HepG2 (cell line): Measurements from ENCODE around the gene OR2K2. TPM values are rescaled to one million over a fixed set of nuclear protein-coding genes. Genes with fewer than 3 reads are reported as not detected.

Source experiments
- ARHGAP35 ChIP-seq: sonication (generic); formaldehyde crosslinking; IDR thresholded peaks from 2 replicates; pipeline ENCODE4 v1.9.0; 2022; ENCODE audit warnings: mild to moderate bottlenecking, inconsistent platforms, moderate library complexity, missing genetic modification reagents, borderline replicate concordance
- ARNTL ChIP-seq: sonication (generic); formaldehyde crosslinking; IDR thresholded peaks from 2 replicates; pipeline ENCODE4 v1.4.0; 2020; ENCODE audit warnings: mild to moderate bottlenecking, missing genetic modification reagents
- CENPT ChIP-seq: sonication (generic); formaldehyde crosslinking; IDR thresholded peaks from 2 replicates; pipeline ENCODE4 v1.8.0; 2022; ENCODE audit warnings: low read depth, mild to moderate bottlenecking, moderate library complexity, missing genetic modification reagents
- CHD2 ChIP-seq: IDR thresholded peaks from 2 replicates; pipeline ENCODE4 v1.6.1; 2011; ENCODE audit warnings: low read depth, low read length, improper control_type of control experiment
- DPF2 ChIP-seq: sonication (generic); formaldehyde crosslinking; IDR thresholded peaks from 2 replicates; pipeline ENCODE4 v1.4.0; 2020; ENCODE audit warnings: mild to moderate bottlenecking, low read depth, missing genetic modification reagents, borderline replicate concordance
- HDAC2 ChIP-seq: sonication (generic); formaldehyde crosslinking; IDR thresholded peaks from 2 replicates; pipeline ENCODE4 v1.4.0; 2020; ENCODE audit warnings: missing genetic modification reagents
- HHEX ChIP-seq: IDR thresholded peaks from 2 replicates; pipeline ENCODE4 v1.6.1; 2016; ENCODE audit warnings: control low read depth
- HOXA5 ChIP-seq: sonication (generic); formaldehyde crosslinking; IDR thresholded peaks from 2 replicates; pipeline ENCODE4 v1.4.0; 2020; ENCODE audit warnings: missing genetic modification reagents
- MBD4 ChIP-seq: IDR thresholded peaks from 2 replicates; pipeline ENCODE4 v1.6.1; 2012; ENCODE audit warnings: low read length, inconsistent platforms, borderline replicate concordance
- MIXL1 ChIP-seq: IDR thresholded peaks from 2 replicates; pipeline ENCODE4 v1.6.1; 2016
- MTA1 ChIP-seq: sonication (generic); formaldehyde crosslinking; IDR thresholded peaks from 2 replicates; pipeline ENCODE4 v1.4.0; 2020; ENCODE audit warnings: missing genetic modification reagents, mild to moderate bottlenecking, borderline replicate concordance
- NKX3-1 ChIP-seq: sonication (generic); formaldehyde crosslinking; IDR thresholded peaks from 2 replicates; pipeline ENCODE4 v1.5.0; 2020; ENCODE audit warnings: missing genetic modification reagents
- NR2F2 ChIP-seq: IDR thresholded peaks from 2 replicates; pipeline ENCODE4 v1.6.1; 2012; ENCODE audit warnings: low read depth, inconsistent platforms, borderline replicate concordance
- ONECUT2 ChIP-seq: sonication (generic); formaldehyde crosslinking; IDR thresholded peaks from 2 replicates; pipeline ENCODE4 v1.4.0; 2020; ENCODE audit warnings: missing genetic modification reagents
- PPARG ChIP-seq: conservative IDR thresholded peaks from 2 replicates; pipeline ENCODE4 v1.6.1; 2016; ENCODE audit warnings: missing biosample characterization, missing genetic modification reagents
- TOPORS ChIP-seq: sonication (generic); formaldehyde crosslinking; IDR thresholded peaks from 2 replicates; pipeline ENCODE4 v1.8.0; 2023; ENCODE audit warnings: mild to moderate bottlenecking, missing genetic modification reagents
- ZBTB21 ChIP-seq: sonication (generic); formaldehyde crosslinking; IDR thresholded peaks from 2 replicates; pipeline ENCODE4 v1.4.0; 2020; ENCODE audit warnings: missing genetic modification reagents
- ZFP90 ChIP-seq: sonication (generic); formaldehyde crosslinking; IDR thresholded peaks from 2 replicates; pipeline ENCODE4 v1.8.0; 2022; ENCODE audit warnings: missing genetic modification reagents, mild to moderate bottlenecking, inconsistent platforms, borderline replicate concordance
- ZNF34 ChIP-seq: sonication (generic); formaldehyde crosslinking; IDR thresholded peaks from 2 replicates; pipeline ENCODE4 v1.4.0; 2020; ENCODE audit warnings: mild to moderate bottlenecking, missing genetic modification reagents, borderline replicate concordance
- ZNF558 ChIP-seq: sonication (generic); formaldehyde crosslinking; IDR thresholded peaks from 2 replicates; pipeline ENCODE4 v1.9.0; 2022; ENCODE audit warnings: mild to moderate bottlenecking, missing genetic modification reagents, borderline replicate concordance
- ZNF749 ChIP-seq: sonication (generic); formaldehyde crosslinking; IDR thresholded peaks from 2 replicates; pipeline ENCODE4 v1.8.0; 2022; ENCODE audit warnings: mild to moderate bottlenecking, missing genetic modification reagents, moderate library complexity, borderline replicate concordance
- polyA plus RNA-seq, 8 experiments: library from polyadenylated mRNA; depleted of rRNA in 3 of 8; stranded (reverse) in 7 of 8; unstranded in 1 of 8; fragments of >200 nt; fragmentation: Illumina TruSeq in 4 of 8; extraction: Trizol in 4 of 8; gene quantifications; 2 replicates each; pipeline versions ENCODE4 v1.2.1 to v1.2.3, GENCODE V29; 2011 to 2016; ENCODE audit warnings: low read depth in 4 of 8, missing spikeins in 1 of 8, mixed read lengths in 1 of 8; ENCODE audit not compliant: insufficient read depth in 1 of 8
- total RNA-seq, 5 experiments: library from RNA; depleted of rRNA; stranded (reverse); fragments of >200 nt; fragmentation: Illumina TruSeq; extraction: Trizol; gene quantifications; 2 replicates each; pipeline ENCODE4 v1.2.3, GENCODE V29; 2016; ENCODE audit warnings: low read depth in 1 of 5
- TF ChIP-seq, protein P1 (sequence below): IDR thresholded peaks from 2 replicates; pipeline ENCODE4 v1.6.1; 2016; ENCODE audit warnings: missing compliant biosample characterization, missing genetic modification reagents, borderline replicate concordance
- TF ChIP-seq, protein P2 (sequence below): sonication (generic); formaldehyde crosslinking; IDR thresholded peaks from 2 replicates; pipeline ENCODE4 v1.4.0; 2020; ENCODE audit warnings: mild to moderate bottlenecking, missing genetic modification reagents, borderline replicate concordance
- TF ChIP-seq, protein P3 (sequence below): IDR thresholded peaks from 2 replicates; pipeline ENCODE4 v1.6.1; 2016; ENCODE audit warnings: control low read depth
- TF ChIP-seq, protein P4 (sequence below): IDR thresholded peaks from 2 replicates; pipeline ENCODE4 v1.6.1; 2018; ENCODE audit warnings: missing genetic modification reagents
- TF ChIP-seq, protein P5 (sequence below): IDR thresholded peaks from 2 replicates; pipeline ENCODE4 v1.6.1; 2012; ENCODE audit warnings: low read depth, low read length, improper control_type of control experiment

OR2K2 gene
- total and polyA plus RNA-seq, 2 of the 13 experiments (the other 11 are each of a cell fraction or from before 2014, with no cell fraction given) = not detected

DNA sequence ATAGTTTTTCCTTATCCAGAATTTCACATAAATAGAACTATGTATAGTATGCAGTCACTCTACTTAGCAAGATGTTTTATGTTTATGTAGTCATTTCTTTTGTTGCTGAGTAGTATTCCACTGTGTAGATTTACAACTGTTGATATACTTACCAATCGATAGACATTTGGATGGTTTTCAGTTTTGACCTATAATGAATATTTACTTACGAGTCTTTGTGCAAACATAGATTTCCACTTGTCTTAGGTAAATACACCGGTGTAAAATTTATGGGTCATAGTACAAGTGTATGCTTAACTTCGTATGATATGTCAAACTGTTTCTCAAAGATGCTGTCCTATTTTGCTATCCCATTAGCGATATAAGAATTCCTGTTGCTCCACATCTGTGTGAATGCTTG, 19.7 kb upstream of the OR2K2 start (continued):
- TF ChIP-seq ZNF34 (CRISPR knock-in tag) (no peak), NKX3-1 (CRISPR knock-in tag) (peak; percentile 84; the same call in 1 of the 2 replicates), CHD2 (no peak), DPF2 (CRISPR knock-in tag) (peak; percentile 48; the same call in 1 of the 2 replicates), ZNF558 (CRISPR knock-in tag) (no peak; the same call in 1 of the 2 replicates), NR2F2 (peak; percentile 97), ZFP90 (CRISPR knock-in tag) (no peak), ONECUT2 (CRISPR knock-in tag) (peak; percentile 99), ZBTB21 (no peak), ARNTL (CRISPR knock-in tag) (no peak), HOXA5 (CRISPR knock-in tag) (peak; percentile 55; the same call in 1 of the 2 replicates), MTA1 (CRISPR knock-in tag) (no peak), ARHGAP35 (CRISPR knock-in tag) (no peak), HHEX (CRISPR knock-in tag) (peak; percentile 98), MBD4 (peak; percentile 58; the same call in 1 of the 2 replicates), PPARG (CRISPR knock-in tag) (peak; percentile 93), TOPORS (CRISPR knock-in tag) (no peak), MIXL1 (peak; percentile 98), HDAC2 (CRISPR knock-in tag) (peak; percentile 98), ZNF749 (CRISPR knock-in tag) (no peak), CENPT (no peak)
- TF ChIP-seq, protein P1, sequence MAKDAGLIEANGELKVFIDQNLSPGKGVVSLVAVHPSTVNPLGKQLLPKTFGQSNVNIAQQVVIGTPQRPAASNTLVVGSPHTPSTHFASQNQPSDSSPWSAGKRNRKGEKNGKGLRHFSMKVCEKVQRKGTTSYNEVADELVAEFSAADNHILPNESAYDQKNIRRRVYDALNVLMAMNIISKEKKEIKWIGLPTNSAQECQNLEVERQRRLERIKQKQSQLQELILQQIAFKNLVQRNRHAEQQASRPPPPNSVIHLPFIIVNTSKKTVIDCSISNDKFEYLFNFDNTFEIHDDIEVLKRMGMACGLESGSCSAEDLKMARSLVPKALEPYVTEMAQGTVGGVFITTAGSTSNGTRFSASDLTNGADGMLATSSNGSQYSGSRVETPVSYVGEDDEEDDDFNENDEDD (CRISPR knock-in tag) = no peak
- TF ChIP-seq, protein P2, sequence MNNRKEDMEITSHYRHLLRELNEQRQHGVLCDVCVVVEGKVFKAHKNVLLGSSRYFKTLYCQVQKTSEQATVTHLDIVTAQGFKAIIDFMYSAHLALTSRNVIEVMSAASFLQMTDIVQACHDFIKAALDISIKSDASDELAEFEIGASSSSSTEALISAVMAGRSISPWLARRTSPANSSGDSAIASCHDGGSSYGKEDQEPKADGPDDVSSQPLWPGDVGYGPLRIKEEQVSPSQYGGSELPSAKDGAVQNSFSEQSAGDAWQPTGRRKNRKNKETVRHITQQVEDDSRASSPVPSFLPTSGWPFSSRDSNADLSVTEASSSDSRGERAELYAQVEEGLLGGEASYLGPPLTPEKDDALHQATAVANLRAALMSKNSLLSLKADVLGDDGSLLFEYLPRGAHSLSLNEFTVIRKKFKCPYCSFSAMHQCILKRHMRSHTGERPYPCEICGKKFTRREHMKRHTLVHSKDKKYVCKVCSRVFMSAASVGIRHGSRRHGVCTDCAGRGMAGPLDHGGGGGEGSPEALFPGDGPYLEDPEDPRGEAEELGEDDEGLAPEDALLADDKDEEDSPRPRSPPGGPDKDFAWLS (CRISPR knock-in tag) = no peak
- TF ChIP-seq, protein P3, sequence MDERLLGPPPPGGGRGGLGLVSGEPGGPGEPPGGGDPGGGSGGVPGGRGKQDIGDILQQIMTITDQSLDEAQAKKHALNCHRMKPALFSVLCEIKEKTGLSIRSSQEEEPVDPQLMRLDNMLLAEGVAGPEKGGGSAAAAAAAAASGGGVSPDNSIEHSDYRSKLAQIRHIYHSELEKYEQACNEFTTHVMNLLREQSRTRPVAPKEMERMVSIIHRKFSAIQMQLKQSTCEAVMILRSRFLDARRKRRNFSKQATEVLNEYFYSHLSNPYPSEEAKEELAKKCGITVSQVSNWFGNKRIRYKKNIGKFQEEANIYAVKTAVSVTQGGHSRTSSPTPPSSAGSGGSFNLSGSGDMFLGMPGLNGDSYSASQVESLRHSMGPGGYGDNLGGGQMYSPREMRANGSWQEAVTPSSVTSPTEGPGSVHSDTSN (CRISPR knock-in tag) = no peak
- TF ChIP-seq, protein P4, sequence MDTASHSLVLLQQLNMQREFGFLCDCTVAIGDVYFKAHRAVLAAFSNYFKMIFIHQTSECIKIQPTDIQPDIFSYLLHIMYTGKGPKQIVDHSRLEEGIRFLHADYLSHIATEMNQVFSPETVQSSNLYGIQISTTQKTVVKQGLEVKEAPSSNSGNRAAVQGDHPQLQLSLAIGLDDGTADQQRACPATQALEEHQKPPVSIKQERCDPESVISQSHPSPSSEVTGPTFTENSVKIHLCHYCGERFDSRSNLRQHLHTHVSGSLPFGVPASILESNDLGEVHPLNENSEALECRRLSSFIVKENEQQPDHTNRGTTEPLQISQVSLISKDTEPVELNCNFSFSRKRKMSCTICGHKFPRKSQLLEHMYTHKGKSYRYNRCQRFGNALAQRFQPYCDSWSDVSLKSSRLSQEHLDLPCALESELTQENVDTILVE (CRISPR knock-in tag) = 0 out of 2 replicates have a peak, but pooled peaks have one; percentile 19
- TF ChIP-seq, protein P5, sequence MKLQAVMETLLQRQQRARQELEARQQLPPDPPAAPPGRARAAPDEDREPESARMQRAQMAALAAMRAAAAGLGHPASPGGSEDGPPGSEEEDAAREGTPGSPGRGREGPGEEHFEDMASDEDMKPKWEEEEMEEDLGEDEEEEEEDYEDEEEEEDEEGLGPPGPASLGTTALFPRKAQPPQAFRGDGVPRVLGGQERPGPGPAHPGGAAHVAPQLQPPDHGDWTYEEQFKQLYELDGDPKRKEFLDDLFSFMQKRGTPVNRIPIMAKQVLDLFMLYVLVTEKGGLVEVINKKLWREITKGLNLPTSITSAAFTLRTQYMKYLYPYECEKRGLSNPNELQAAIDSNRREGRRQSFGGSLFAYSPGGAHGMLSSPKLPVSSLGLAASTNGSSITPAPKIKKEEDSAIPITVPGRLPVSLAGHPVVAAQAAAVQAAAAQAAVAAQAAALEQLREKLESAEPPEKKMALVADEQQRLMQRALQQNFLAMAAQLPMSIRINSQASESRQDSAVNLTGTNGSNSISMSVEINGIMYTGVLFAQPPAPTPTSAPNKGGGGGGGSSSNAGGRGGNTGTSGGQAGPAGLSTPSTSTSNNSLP = peak; percentile 97
